ENCODE results near the gene SETD6. TPM values are rescaled to one million over a fixed set of nuclear protein-coding genes. Genes with fewer than 3 reads are reported as not detected.

Gene SETD6
- polyA plus RNA-seq, 2 of the 4 experiments (the other 2 are of a cell fraction): 19.2 to 27.5 TPM

DNA sequence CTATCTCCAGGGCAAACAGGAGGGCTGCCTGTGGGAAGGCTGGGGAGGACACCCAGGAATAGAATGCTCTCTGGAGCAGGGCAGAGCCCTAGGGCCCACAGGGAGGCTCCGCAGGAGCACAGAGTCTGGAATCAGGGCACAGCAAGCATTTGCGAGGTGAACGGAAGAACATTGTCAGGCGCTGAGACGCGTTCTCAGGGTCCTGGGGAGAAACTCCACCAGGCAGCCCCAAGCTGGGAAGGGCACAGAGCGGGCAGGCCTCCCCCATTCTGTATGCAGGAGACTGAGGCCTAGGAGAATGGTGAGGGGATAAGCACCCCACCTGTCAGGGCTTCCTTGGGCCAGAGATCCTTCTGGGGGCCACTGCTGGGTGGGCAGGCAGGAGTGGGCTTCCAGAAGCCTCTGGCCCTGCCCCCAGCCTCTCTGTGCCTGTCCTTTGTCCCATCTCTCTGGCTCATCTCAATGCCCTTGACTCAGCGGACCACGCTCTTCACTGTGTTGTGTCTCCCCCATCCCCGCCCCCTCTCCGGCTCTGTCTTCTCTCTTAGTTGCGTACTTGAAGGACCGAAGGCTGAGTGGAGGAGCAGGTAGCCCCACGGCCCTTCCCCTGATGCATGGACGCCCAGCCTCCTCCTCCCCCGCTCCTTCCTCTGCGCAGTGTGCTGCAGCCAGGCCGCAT lies 5.1 kb upstream of the SETD6 start:
- ChIA-PET CTCF (interaction anchor here (2.0 to 8.1 kb wide), 5 partner anchors 12 to 152 kb away, joined by 6 to 110 read pairs (median 43); partner anchors contain the start of gene NDRG4), POLR2A (interaction anchor here (0.6 kb wide), 1 partner anchor 152 kb away, joined by 4 read pairs; no protein-coding TSS in a partner anchor)
- WGBS (ENCODE audit: missing lambda C conversion rate): 94% methylated on average over 18 of the region's 18 CpGs
- no peak overlapping the region for H3K4me3 ChIP-seq
- no peaks in the 10 kb centered on the region for H3K9me3 ChIP-seq
- H3K4me2 ChIP-seq: no peak overlapping the region
- ATAC-seq: no peak
- TF ChIP-seq EP300 (IDR thresholded peaks at IDR 0.05): no peak
- no peak for TF ChIP-seq ESRRA (IDR thresholded peaks at IDR 0.05; ENCODE audit: borderline replicate concordance, low read length)
- no peak for TF ChIP-seq ZFP36 (IDR thresholded peaks at IDR 0.05; ENCODE audit: borderline replicate concordance, partially characterized antibody)
- TF ChIP-seq, protein P1, sequence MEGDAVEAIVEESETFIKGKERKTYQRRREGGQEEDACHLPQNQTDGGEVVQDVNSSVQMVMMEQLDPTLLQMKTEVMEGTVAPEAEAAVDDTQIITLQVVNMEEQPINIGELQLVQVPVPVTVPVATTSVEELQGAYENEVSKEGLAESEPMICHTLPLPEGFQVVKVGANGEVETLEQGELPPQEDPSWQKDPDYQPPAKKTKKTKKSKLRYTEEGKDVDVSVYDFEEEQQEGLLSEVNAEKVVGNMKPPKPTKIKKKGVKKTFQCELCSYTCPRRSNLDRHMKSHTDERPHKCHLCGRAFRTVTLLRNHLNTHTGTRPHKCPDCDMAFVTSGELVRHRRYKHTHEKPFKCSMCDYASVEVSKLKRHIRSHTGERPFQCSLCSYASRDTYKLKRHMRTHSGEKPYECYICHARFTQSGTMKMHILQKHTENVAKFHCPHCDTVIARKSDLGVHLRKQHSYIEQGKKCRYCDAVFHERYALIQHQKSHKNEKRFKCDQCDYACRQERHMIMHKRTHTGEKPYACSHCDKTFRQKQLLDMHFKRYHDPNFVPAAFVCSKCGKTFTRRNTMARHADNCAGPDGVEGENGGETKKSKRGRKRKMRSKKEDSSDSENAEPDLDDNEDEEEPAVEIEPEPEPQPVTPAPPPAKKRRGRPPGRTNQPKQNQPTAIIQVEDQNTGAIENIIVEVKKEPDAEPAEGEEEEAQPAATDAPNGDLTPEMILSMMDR (IDR thresholded peaks at IDR 0.05): no peak
- no peak for DNase-seq (ENCODE audit: low read depth in 1 of 2, low spot score in 1 of 2)
- H3K27ac ChIP-seq: no peak overlapping the region
- H3K4me1 ChIP-seq: 0 out of 3 replicates have a peak, but pooled peaks cover 7% of the 10 kb centered on the region
- FAIRE-seq: no peak

DNA sequence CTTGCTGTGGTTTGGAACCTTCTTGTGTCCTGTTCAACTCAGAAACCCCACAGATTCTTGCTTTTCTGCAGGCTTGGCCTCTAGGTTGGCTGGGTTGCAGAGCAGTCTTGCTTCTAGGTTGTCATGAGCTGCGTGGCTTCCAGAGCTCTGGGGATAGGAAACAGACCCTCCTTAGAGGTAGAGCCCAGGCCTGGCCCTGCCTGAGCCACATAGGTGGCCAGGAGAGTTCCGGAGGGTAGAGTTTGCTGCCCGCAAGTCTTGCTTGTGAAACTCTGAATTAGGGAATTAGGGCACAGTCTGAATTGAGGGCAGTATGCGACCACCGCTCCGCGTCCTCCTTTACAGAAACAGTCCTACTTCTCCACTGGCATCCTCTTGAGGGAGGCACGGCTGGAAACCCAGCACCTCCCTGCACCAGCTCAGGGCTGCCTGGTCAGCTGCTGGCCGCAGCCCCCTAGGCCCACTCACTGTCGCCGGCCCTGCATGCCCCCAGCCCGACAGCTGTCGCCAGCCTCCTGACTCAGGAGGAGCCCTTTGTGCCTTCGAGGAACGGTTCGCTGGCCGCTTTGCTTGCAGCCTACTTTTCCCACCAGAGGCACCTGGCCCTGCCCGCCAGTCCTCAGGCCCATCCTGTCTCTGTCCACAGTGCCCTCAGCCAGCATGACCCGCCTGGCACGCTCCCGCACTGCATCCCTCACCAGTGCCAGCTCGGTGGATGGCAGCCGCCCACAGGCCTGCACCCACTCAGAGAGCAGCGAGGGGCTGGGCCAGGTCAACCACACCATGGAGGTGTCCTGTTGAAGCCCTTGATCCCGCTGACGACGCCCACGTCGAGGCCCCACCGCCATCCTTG lies 4.3 kb upstream of the SETD6 start:
- Histone ChIP-seq H3K27ac (no peak overlapping the region), H3K4me1 (0 out of 3 replicates have a peak, but pooled peaks cover 7% of the 10 kb centered on the region), H3K4me2 (no peak overlapping the region), H3K9me3 (no peaks in the 10 kb centered on the region), H3K4me3 (no peak overlapping the region)
- 71% methylated on average over 22 of the region's 30 CpGs for WGBS (ENCODE audit: missing lambda C conversion rate)
- no peak for DNase-seq (ENCODE audit: low read depth in 1 of 2, low spot score in 1 of 2)
- TF ChIP-seq EP300 (IDR thresholded peaks at IDR 0.05) (no peak), CBX8 (IDR thresholded peaks at IDR 0.05) (no peak), POLR2A (IDR thresholded peaks at IDR 0.05; ENCODE audit: low read length) (no peak), ZSCAN20 (CRISPR knock-in tag; IDR thresholded peaks at IDR 0.05) (no peak), KDM5A (IDR thresholded peaks at IDR 0.05) (no peak), ZC3H11A (IDR thresholded peaks at IDR 0.05) (no peak), JUNB (IDR thresholded peaks at IDR 0.05) (no peak), MAZ (IDR thresholded peaks at IDR 0.05; ENCODE audit: borderline replicate concordance, low read depth, low read length) (no peak), ATOH8 (CRISPR knock-in tag; IDR thresholded peaks at IDR 0.05; ENCODE audit: low read depth) (no peak), SMC3 (IDR thresholded peaks at IDR 0.05) (no peak), TFCP2L1 (CRISPR knock-in tag; IDR thresholded peaks at IDR 0.05) (no peak), FOXS1 (CRISPR knock-in tag; IDR thresholded peaks at IDR 0.05) (no peak), JUN (IDR thresholded peaks at IDR 0.05) (no peak), EHMT2 (IDR thresholded peaks at IDR 0.05; ENCODE audit: low read depth) (no peak), RFX5 (IDR thresholded peaks at IDR 0.05) (no peak)
- TF ChIP-seq, protein P2, sequence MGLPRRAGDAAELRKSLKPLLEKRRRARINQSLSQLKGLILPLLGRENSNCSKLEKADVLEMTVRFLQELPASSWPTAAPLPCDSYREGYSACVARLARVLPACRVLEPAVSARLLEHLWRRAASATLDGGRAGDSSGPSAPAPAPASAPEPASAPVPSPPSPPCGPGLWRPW (IDR thresholded peaks at IDR 0.05): no peak
- TF ChIP-seq, protein P3, sequence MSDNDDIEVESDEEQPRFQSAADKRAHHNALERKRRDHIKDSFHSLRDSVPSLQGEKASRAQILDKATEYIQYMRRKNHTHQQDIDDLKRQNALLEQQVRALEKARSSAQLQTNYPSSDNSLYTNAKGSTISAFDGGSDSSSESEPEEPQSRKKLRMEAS (IDR thresholded peaks at IDR 0.05): no peak
- TF ChIP-seq, protein P4, sequence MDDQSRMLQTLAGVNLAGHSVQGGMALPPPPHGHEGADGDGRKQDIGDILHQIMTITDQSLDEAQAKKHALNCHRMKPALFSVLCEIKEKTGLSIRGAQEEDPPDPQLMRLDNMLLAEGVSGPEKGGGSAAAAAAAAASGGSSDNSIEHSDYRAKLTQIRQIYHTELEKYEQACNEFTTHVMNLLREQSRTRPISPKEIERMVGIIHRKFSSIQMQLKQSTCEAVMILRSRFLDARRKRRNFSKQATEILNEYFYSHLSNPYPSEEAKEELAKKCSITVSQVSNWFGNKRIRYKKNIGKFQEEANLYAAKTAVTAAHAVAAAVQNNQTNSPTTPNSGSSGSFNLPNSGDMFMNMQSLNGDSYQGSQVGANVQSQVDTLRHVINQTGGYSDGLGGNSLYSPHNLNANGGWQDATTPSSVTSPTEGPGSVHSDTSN (IDR thresholded peaks at IDR 0.05): no peak
- TF ChIP-seq, protein P5, sequence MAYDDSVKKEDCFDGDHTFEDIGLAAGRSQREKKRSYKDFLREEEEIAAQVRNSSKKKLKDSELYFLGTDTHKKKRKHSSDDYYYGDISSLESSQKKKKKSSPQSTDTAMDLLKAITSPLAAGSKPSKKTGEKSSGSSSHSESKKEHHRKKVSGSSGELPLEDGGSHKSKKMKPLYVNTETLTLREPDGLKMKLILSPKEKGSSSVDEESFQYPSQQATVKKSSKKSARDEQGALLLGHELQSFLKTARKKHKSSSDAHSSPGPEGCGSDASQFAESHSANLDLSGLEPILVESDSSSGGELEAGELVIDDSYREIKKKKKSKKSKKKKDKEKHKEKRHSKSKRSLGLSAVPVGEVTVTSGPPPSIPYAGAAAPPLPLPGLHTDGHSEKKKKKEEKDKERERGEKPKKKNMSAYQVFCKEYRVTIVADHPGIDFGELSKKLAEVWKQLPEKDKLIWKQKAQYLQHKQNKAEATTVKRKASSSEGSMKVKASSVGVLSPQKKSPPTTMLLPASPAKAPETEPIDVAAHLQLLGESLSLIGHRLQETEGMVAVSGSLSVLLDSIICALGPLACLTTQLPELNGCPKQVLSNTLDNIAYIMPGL (CRISPR knock-in tag; IDR thresholded peaks at IDR 0.05; ENCODE audit: borderline replicate concordance): no peak
- ChIA-PET CTCF (interaction anchor here (1.1 to 8.1 kb wide), 19 partner anchors 9 to 245 kb away, joined by 3 to 110 read pairs (median 6); partner anchors contain the start of gene NDRG4), POLR2A (interaction anchor here (0.7 kb wide), 1 partner anchor 150 kb away, joined by 3 read pairs; no protein-coding TSS in a partner anchor)
- FAIRE-seq: no peak
- ATAC-seq: no peak

Data from A549 (cell line).